ENCODE results near the gene RFX1. TPM values are rescaled to one million over a fixed set of nuclear protein-coding genes. Genes with fewer than 3 reads are reported as not detected.
"Not testable (repeated sequence)": the region's sequence is repeated elsewhere in the genome, so short reads cannot be mapped to it uniquely, and the experiment has no call there.

Gene RFX1
- total and polyA plus RNA-seq, 8 donors = 5.5 to 55.6 (median 7.6) TPM

DNA sequence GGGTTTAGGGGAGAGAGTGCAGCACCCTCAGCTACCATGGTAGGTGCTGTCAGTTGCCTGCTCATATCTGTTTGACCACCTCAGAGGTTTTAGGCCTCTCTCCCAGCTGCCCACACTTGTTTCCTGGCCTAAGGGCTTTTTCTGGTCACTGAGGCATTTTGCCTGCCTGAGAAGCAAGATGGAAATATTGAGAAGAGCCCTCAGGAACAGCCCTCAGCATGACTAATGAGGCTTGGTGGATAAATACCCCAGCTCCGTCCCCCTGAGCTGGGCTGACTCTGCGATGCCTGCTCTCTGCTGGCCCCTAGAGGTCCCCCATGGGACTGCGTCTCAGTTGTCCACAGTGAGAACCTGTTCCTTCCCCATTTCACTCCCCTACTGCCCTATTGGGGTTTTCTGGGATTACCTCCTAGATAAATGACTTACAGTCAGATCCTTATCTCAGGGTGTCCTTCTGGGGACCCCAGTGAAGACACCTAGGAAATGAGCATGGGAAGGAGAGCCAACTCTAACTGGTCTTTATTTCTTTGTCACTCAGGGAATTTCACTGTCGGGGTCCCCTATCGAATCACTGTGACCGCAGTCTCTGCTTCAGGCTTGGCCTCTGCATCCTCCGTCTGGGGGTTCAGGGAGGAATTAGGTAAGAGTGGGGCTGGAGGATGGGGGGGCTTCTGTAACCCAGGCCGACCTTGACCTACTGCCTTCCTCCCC lies 42.5 kb upstream of the RFX1 start:
- H3K27ac ChIP-seq = no peak overlapping the region
- H3K4me3 ChIP-seq = no peak overlapping the region
- DNase-seq (peak in 3 of 6 donors; percentile 49 to 76 (median 52)), ATAC-seq (peak in 3 of 4 donors; percentile 77 to 91 (median 82)), FAIRE-seq (no peak)
- WGBS, 2 donors = 73 to 76% methylated on average over 8 of the region's 8 CpGs
- TF ChIP-seq, protein P1, sequence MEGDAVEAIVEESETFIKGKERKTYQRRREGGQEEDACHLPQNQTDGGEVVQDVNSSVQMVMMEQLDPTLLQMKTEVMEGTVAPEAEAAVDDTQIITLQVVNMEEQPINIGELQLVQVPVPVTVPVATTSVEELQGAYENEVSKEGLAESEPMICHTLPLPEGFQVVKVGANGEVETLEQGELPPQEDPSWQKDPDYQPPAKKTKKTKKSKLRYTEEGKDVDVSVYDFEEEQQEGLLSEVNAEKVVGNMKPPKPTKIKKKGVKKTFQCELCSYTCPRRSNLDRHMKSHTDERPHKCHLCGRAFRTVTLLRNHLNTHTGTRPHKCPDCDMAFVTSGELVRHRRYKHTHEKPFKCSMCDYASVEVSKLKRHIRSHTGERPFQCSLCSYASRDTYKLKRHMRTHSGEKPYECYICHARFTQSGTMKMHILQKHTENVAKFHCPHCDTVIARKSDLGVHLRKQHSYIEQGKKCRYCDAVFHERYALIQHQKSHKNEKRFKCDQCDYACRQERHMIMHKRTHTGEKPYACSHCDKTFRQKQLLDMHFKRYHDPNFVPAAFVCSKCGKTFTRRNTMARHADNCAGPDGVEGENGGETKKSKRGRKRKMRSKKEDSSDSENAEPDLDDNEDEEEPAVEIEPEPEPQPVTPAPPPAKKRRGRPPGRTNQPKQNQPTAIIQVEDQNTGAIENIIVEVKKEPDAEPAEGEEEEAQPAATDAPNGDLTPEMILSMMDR (IDR thresholded peaks at IDR 0.05) = peak; percentile 60 to 67 (median 64)
- intact Hi-C loops (cut with DNase I) = no loop called here
- H3K4me1 ChIP-seq = no peaks in the 10 kb centered on the region
- no peaks in the 10 kb centered on the region for H3K36me3 ChIP-seq
- no peaks in the 10 kb centered on the region for H3K9me3 ChIP-seq
- no peaks in the 10 kb centered on the region for H3K27me3 ChIP-seq

DNA sequence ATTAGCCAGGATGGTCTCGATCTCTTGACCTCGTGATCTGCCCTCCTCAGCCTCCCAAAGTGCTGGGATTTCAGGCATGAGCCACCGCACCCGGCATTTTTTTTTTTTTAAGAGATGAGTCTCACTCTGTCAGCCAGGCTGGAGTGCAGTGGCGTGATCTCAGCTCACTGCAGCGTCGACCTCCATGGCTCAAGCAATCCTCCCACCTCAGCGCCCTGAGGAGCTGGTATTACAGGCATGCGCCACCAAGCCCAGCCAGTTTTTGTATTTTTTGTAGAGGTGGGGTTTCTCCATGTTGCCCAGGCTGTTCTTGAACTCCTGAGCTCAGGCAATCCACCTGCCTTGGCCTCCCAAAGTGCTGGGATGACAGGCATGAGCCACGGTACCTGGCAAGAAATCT lies 41.7 kb upstream of the RFX1 start:
- ATAC-seq; DNase-seq; H3K27ac ChIP-seq; FAIRE-seq; H3K4me1 ChIP-seq; H3K36me3 ChIP-seq; H3K4me3 ChIP-seq; H3K9me3 ChIP-seq; intact Hi-C loops (cut with DNase I); H3K27me3 ChIP-seq: not testable (repeated sequence)
- 97 to 99% methylated on average over 10 of the region's 10 CpGs for WGBS, 2 donors

DNA sequence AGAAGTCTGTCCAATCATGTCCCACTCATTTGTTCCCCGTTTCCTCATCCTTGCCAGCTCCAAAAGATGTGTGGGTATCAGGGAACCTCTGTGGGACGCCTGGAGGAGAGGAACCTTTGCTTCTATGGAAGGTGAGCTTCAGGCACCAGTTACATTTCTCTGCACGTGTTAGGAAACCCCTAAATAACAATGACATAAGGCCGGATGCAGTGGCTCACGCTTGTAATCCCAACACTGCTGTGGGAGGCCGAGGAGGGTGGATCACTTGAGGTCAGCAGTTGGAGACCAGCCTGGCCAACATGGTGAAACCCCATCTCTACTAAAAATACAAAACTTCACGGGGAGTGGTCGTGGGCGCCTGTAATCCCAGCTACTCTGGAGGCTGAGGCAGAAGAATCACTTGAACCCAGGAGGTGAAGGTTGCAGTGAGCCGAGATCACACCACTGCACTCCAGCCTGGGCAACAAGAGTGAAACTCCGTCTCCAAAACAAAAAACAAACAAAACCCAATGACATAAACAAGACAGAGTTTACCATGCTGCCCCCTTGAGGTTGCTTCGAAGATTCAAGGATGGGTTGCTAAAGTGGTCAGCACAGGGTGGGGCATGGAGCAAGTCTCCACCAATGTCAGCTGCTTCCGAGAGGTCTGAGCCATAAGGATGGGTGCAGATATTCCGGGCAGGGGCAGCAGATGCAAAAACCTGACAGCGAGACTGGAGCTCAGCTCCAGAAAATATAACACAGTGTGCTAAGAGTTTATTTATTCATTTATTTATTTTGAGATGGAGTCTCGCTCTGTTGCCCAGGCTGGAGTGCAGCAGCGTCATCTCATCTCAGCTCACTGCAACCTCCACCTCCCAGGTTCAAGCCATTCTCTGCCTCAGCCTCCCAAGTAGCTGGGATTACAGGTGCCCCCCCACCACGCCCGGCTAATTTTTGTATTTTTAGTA lies 36.8 kb upstream of the RFX1 start:
- FAIRE-seq = not testable (repeated sequence)

DNA sequence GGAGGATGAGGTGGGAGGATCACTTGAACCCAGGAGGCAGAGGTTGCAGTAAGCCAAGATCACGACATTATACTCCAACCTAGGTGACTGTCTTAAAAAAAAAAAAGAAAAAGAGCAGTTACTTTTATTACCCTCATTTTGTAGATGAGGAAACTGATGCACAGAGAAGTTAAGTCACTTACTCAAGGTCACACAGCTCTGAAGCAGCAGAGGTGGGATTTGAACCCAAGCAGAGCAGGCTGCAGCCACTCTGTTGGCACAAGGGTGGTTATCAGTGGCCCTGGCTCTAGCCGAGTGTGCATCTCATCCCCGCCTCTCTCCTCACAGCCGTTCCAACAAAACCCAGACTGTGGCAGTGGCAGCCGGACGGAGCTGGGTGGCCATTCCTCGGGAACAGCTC lies 33.1 kb upstream of the RFX1 start:
- Histone ChIP-seq H3K36me3 (no peaks in the 10 kb centered on the region), H3K4me1 (no peaks in the 10 kb centered on the region), H3K27me3 (no peaks in the 10 kb centered on the region), H3K9me3 (no peaks in the 10 kb centered on the region), H3K27ac (no peak overlapping the region), H3K4me3 (no peak overlapping the region)
- FAIRE-seq = no peak
- TF ChIP-seq, protein P1 (IDR thresholded peaks at IDR 0.05) = no peak
- no peak for DNase-seq
- ATAC-seq = no peak
- intact Hi-C loops (cut with DNase I) = no loop called here
- 89 to 96% methylated on average over 7 of the region's 7 CpGs for WGBS, 2 donors

More for the DNA sequence above, 36.8 kb upstream of the RFX1 start:
- H3K4me1 ChIP-seq; H3K9me3 ChIP-seq; H3K36me3 ChIP-seq; H3K27me3 ChIP-seq; intact Hi-C loops (cut with DNase I); H3K4me3 ChIP-seq: not testable (repeated sequence)
- DNase-seq (peak in 2 of 6 donors; percentile 33 to 39), ATAC-seq (peak; percentile 63 to 86 (median 86))
- TF ChIP-seq, protein P1 (IDR thresholded peaks at IDR 0.05) = peak; percentile 14 to 35 (median 28)
- 57 to 66% methylated on average over 19 of the region's 19 CpGs for WGBS, 2 donors
- H3K27ac ChIP-seq = peak overlapping the region in 1 of 4 donors; percentile 13

DNA sequence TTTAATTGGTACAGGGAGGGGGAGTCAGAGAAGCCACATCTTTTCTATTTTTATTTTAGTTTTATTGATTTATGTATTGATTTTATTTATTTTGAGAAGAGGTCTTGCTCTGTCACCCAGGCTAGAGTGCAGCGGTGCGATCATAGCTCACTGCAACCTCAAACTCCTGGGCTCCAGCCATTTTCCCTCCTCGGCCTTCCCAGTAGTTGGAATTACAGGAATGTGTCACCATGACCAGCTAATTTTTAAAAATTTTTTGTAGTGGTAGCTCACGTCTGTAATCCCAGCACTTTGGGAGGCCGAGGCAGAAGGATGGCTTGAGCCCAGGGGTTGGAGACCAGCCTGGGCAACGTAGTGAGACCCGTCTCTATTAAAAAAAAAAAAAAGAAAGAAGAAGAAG lies 29.6 kb upstream of the RFX1 start:
- WGBS, 2 donors = 86% methylated on average over 7 of the region's 7 CpGs
- TF ChIP-seq, protein P1 (IDR thresholded peaks at IDR 0.05) = no peak
- intact Hi-C loops (cut with DNase I) = no loop called here
- no peak overlapping the region for H3K27ac ChIP-seq
- H3K4me3 ChIP-seq = no peak overlapping the region
- peaks cover 0 to 3% (median 0%) of the 10 kb centered on the region in 3 donors for H3K4me1 ChIP-seq
- no peaks in the 10 kb centered on the region for H3K27me3 ChIP-seq
- ATAC-seq = no peak
- FAIRE-seq = no peak
- H3K9me3 ChIP-seq = no peaks in the 10 kb centered on the region
- no peak for DNase-seq
- no peaks in the 10 kb centered on the region for H3K36me3 ChIP-seq

DNA sequence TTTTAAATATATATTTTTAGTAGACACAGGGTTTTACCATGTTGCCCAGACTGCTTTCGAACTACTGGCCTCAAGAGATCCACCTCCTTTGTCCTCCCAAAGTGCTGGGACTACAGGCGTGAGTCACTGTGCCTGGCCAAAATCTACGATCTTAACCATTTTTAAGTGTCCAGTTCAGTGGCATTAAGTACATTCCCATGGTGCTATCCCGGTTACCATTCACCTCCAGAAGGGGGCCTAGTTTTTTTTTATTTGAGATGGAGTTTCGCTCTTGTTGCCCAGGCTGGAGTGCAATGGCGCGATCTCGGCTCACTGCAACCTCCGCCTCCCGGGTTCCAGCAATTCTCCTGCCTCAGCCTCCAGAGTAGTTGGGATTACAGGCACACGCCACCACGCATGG lies 29.0 kb upstream of the RFX1 start:
- H3K27ac ChIP-seq; H3K4me3 ChIP-seq; FAIRE-seq; ATAC-seq; H3K27me3 ChIP-seq; H3K4me1 ChIP-seq; intact Hi-C loops (cut with DNase I); DNase-seq; H3K9me3 ChIP-seq; H3K36me3 ChIP-seq: not testable (repeated sequence)
- WGBS, 2 donors = 88 to 91% methylated on average over 12 of the region's 12 CpGs
